Measurements from ENCODE around the gene CACNB2.

Gene CACNB2

DNA sequence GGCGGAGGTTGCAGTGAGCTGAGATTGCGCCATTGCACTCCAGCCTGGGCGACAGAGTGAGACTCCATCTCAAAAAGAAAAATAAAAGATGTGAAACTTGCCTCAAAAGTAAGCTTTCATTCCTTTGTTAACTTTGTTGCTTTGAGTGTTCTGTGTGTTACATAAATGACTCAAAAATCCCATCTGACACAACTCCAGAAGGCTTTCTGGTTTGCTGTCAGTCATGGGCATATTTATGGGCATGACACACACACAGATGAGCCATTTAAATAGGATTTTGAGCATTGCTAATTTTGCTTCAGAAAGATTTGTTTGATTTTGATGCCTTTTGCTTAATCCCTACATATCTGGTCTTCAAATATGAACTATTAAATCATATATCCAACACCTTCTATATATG, 82.6 kb downstream of the CACNB2 start:
- Histone ChIP-seq H3K36me3 (ENCODE audit: control insufficient read depth, insufficient read depth, low read length) (no peaks in the 10 kb centered on the region), H3K4me1 (ENCODE audit: control insufficient read depth, insufficient read depth, low read length) (no peaks in the 10 kb centered on the region), H3K27ac (ENCODE audit: insufficient read depth, low read depth, low read length, poor library complexity, severe bottlenecking) (no peak overlapping the region), H3K27me3 (ENCODE audit: control insufficient read depth, insufficient read depth, low read length, poor library complexity, severe bottlenecking) (no peaks in the 10 kb centered on the region), H3K4me3 (ENCODE audit: insufficient read depth, low read depth, low read length) (no peak overlapping the region), H3K9me3 (ENCODE audit: control insufficient read depth, low read length) (no peaks in the 10 kb centered on the region)
- WGBS, 2 experiments: 71 to 82% methylated on average over 3 of the region's 3 CpGs

DNA sequence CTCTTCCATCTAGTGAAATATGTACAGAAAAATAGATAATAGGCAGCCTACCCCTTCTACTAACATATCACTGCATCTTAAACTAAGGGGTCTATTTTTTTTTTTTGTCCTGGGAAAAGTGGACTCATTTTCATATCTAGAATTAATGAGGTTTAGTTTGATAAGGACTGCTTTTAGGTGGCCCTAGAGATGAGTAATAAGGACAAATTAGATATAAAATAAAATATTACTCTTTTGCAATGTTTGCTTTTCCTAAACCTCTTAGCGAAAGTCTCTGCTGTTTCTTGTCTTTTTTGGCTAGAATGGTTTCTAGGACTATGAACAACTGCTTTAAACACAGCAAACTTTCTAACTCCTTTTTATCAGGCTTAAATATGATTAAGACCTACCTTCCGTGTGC, 83.7 kb downstream of the CACNB2 start:
- H3K27ac ChIP-seq (ENCODE audit: insufficient read depth, low read depth, low read length, poor library complexity, severe bottlenecking): no peak overlapping the region
- H3K9me3 ChIP-seq (ENCODE audit: control insufficient read depth, low read length): no peaks in the 10 kb centered on the region
- WGBS, 2 experiments: 100% methylated on average over 2 of the region's 2 CpGs
- H3K27me3 ChIP-seq (ENCODE audit: control insufficient read depth, insufficient read depth, low read length, poor library complexity, severe bottlenecking): no peaks in the 10 kb centered on the region
- no peak overlapping the region for H3K4me3 ChIP-seq (ENCODE audit: insufficient read depth, low read depth, low read length)
- no peaks in the 10 kb centered on the region for H3K4me1 ChIP-seq (ENCODE audit: control insufficient read depth, insufficient read depth, low read length)
- H3K36me3 ChIP-seq (ENCODE audit: control insufficient read depth, insufficient read depth, low read length): no peaks in the 10 kb centered on the region

DNA sequence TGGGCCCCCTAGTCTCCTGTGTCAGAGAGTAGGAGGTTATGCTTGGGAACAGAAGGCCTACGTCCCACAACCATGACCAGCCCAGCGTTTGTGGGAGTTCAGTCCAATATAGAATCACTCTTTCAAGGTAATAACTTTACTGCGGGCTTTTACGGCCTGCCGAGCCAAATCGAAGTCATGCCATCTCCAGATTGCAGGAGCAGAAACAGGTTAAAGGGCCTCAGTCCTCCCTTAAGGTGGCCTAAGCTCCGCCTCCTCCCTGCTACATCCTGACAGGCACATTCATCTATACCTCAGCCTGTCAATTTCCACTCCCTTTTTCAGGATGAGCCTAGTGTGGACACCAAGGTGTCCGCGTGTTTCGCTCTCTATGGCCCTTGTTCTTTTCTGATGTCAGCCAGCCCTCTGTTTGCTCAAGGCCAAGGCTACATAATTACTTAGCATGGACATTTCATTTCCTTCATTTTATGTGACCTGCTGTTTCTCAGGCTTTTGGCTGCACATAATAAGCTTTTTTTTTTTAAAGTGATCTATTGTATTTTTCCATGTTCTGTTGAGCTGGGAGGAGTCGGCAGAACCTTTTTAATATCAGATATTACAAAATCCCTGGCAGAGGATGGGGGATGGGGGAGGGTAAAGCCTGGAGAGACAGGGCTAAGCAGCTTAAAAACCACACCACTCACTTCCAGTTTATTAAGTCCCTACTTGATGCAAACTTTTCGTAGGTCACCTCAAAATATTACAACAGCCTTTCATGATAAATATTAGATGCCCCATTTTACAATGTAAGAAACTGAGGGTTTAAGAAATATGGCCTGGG, 84.6 kb downstream of the CACNB2 start:
- Histone ChIP-seq H3K9me3 (ENCODE audit: control insufficient read depth, low read length) (no peaks in the 10 kb centered on the region), H3K4me1 (ENCODE audit: control insufficient read depth, insufficient read depth, low read length) (no peaks in the 10 kb centered on the region), H3K4me3 (ENCODE audit: insufficient read depth, low read depth, low read length) (no peak overlapping the region), H3K27me3 (ENCODE audit: control insufficient read depth, insufficient read depth, low read length, poor library complexity, severe bottlenecking) (no peaks in the 10 kb centered on the region), H3K36me3 (ENCODE audit: control insufficient read depth, insufficient read depth, low read length) (no peaks in the 10 kb centered on the region), H3K27ac (ENCODE audit: insufficient read depth, low read depth, low read length, poor library complexity, severe bottlenecking) (no peak overlapping the region)
- WGBS, 2 experiments: 84% methylated on average over 11 to 12 of the region's 12 CpGs

- Histone ChIP-seq H3K27me3 (ENCODE audit: control insufficient read depth, insufficient read depth, low read length, poor library complexity, severe bottlenecking) (no peaks in the 10 kb centered on the region), H3K9me3 (ENCODE audit: control insufficient read depth, low read length) (no peaks in the 10 kb centered on the region), H3K4me3 (ENCODE audit: insufficient read depth, low read depth, low read length) (no peak overlapping the region), H3K36me3 (ENCODE audit: control insufficient read depth, insufficient read depth, low read length) (no peaks in the 10 kb centered on the region), H3K4me1 (ENCODE audit: control insufficient read depth, insufficient read depth, low read length) (no peaks in the 10 kb centered on the region), H3K27ac (ENCODE audit: insufficient read depth, low read depth, low read length, poor library complexity, severe bottlenecking) (no peak overlapping the region)
- 94 to 99% methylated on average over 3 to 5 of the region's 5 CpGs for WGBS, 2 experiments
Observed at GRCh38 chr10:18226336-18226735, 86.1 kb downstream of the CACNB2 start.

DNA sequence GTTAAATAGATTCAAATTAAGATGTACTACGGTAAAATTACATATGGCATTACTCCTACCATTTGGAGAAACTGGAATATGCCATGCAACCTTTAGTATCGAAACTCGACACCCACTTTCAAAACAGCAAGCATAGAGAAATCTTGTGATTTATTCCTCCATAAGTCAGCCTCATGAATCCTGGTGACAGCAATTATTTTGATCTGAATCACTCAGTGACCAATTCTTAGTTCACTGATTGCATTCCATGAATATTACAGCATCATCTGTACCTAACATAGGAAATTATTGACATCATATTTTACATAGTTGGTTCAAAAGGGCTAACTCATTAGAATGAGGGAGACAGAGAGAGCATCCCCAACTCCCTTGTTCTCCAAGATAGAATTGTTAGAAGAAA, 89.6 kb downstream of the CACNB2 start:
- Histone ChIP-seq H3K4me3 (ENCODE audit: insufficient read depth, low read depth, low read length) (no peak overlapping the region), H3K4me1 (ENCODE audit: control insufficient read depth, insufficient read depth, low read length) (no peaks in the 10 kb centered on the region), H3K27me3 (ENCODE audit: control insufficient read depth, insufficient read depth, low read length, poor library complexity, severe bottlenecking) (no peaks in the 10 kb centered on the region), H3K36me3 (ENCODE audit: control insufficient read depth, insufficient read depth, low read length) (no peaks in the 10 kb centered on the region), H3K27ac (ENCODE audit: insufficient read depth, low read depth, low read length, poor library complexity, severe bottlenecking) (no peak overlapping the region), H3K9me3 (ENCODE audit: control insufficient read depth, low read length) (no peaks in the 10 kb centered on the region)
- WGBS, 2 experiments: 93 to 96% methylated on average over 3 of the region's 3 CpGs

GRCh38 chr10:18230794-18231193, 90.6 kb downstream of the CACNB2 start:
- no peaks in the 10 kb centered on the region for H3K36me3 ChIP-seq (ENCODE audit: control insufficient read depth, insufficient read depth, low read length)
- no peaks in the 10 kb centered on the region for H3K9me3 ChIP-seq (ENCODE audit: control insufficient read depth, low read length)
- no peak overlapping the region for H3K4me3 ChIP-seq (ENCODE audit: insufficient read depth, low read depth, low read length)
- H3K27me3 ChIP-seq (ENCODE audit: control insufficient read depth, insufficient read depth, low read length, poor library complexity, severe bottlenecking): no peaks in the 10 kb centered on the region
- 92 to 96% methylated on average over 2 of the region's 2 CpGs for WGBS, 2 experiments
- no peak overlapping the region for H3K27ac ChIP-seq (ENCODE audit: insufficient read depth, low read depth, low read length, poor library complexity, severe bottlenecking)
- no peaks in the 10 kb centered on the region for H3K4me1 ChIP-seq (ENCODE audit: control insufficient read depth, insufficient read depth, low read length)

GRCh38 chr10:18231480-18231879, 91.3 kb downstream of the CACNB2 start:
- no peaks in the 10 kb centered on the region for H3K27me3 ChIP-seq (ENCODE audit: control insufficient read depth, insufficient read depth, low read length, poor library complexity, severe bottlenecking)
- no peak overlapping the region for H3K27ac ChIP-seq (ENCODE audit: insufficient read depth, low read depth, low read length, poor library complexity, severe bottlenecking)
- WGBS, 2 experiments: 94 to 97% methylated on average over 2 of the region's 2 CpGs
- H3K9me3 ChIP-seq (ENCODE audit: control insufficient read depth, low read length): no peaks in the 10 kb centered on the region
- H3K4me1 ChIP-seq (ENCODE audit: control insufficient read depth, insufficient read depth, low read length): no peaks in the 10 kb centered on the region
- no peak overlapping the region for H3K4me3 ChIP-seq (ENCODE audit: insufficient read depth, low read depth, low read length)
- H3K36me3 ChIP-seq (ENCODE audit: control insufficient read depth, insufficient read depth, low read length): no peaks in the 10 kb centered on the region

DNA sequence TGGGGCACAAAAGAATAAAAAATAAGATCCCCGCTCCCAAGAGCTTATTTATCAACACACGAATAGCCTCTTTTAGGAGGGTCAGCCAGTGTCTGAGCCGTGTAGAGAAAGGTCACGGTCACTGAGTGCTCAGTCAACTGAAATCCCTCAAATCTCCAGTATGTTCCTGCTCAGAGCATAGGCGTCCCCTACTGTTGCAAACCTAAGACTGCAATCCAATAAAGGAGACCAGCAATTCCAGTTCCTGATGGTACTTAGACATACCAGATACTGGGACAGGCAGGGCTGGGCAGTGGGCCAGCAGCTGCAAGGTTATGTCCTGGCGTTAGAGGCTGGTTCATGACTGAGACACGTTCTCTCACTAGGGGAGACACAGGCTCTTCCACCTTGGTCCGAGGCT, 93.6 kb downstream of the CACNB2 start:
- Histone ChIP-seq H3K9me3 (ENCODE audit: control insufficient read depth, low read length) (no peaks in the 10 kb centered on the region), H3K4me3 (ENCODE audit: insufficient read depth, low read depth, low read length) (no peak overlapping the region), H3K27ac (ENCODE audit: insufficient read depth, low read depth, low read length, poor library complexity, severe bottlenecking) (no peak overlapping the region), H3K36me3 (ENCODE audit: control insufficient read depth, insufficient read depth, low read length) (no peaks in the 10 kb centered on the region), H3K4me1 (ENCODE audit: control insufficient read depth, insufficient read depth, low read length) (no peaks in the 10 kb centered on the region), H3K27me3 (ENCODE audit: control insufficient read depth, insufficient read depth, low read length, poor library complexity, severe bottlenecking) (no peaks in the 10 kb centered on the region)
- 49% methylated on average over 8 of the region's 8 CpGs for WGBS, 2 experiments

- Histone ChIP-seq H3K9me3 (ENCODE audit: control insufficient read depth, low read length) (no peaks in the 10 kb centered on the region), H3K27me3 (ENCODE audit: control insufficient read depth, insufficient read depth, low read length, poor library complexity, severe bottlenecking) (no peaks in the 10 kb centered on the region), H3K27ac (ENCODE audit: insufficient read depth, low read depth, low read length, poor library complexity, severe bottlenecking) (no peak overlapping the region), H3K36me3 (ENCODE audit: control insufficient read depth, insufficient read depth, low read length) (no peaks in the 10 kb centered on the region), H3K4me3 (ENCODE audit: insufficient read depth, low read depth, low read length) (no peak overlapping the region), H3K4me1 (ENCODE audit: control insufficient read depth, insufficient read depth, low read length) (no peaks in the 10 kb centered on the region)
- 91 to 96% methylated on average over 4 of the region's 4 CpGs for WGBS, 2 experiments
Observed at GRCh38 chr10:18235477-18235876, 95.3 kb downstream of the CACNB2 start.

GRCh38 chr10:18236756-18237155, 96.5 kb downstream of the CACNB2 start:
- Histone ChIP-seq H3K9me3 (ENCODE audit: control insufficient read depth, low read length) (no peaks in the 10 kb centered on the region), H3K4me1 (ENCODE audit: control insufficient read depth, insufficient read depth, low read length) (no peaks in the 10 kb centered on the region), H3K4me3 (ENCODE audit: insufficient read depth, low read depth, low read length) (no peak overlapping the region), H3K27me3 (ENCODE audit: control insufficient read depth, insufficient read depth, low read length, poor library complexity, severe bottlenecking) (no peaks in the 10 kb centered on the region), H3K36me3 (ENCODE audit: control insufficient read depth, insufficient read depth, low read length) (no peaks in the 10 kb centered on the region), H3K27ac (ENCODE audit: insufficient read depth, low read depth, low read length, poor library complexity, severe bottlenecking) (no peak overlapping the region)
- WGBS, 2 experiments: 82 to 86% methylated on average over 3 of the region's 3 CpGs
